HepG2 (cell line): ENCODE data around the gene S100Z.

Experiments used
- CHD4 ChIP-seq: fragments of 200-600 bp; sonication (generic); IDR thresholded peaks from 2 replicates; pipeline ENCODE4 v1.7.0; 2017; ENCODE audit warnings: mild to moderate bottlenecking, low read length, borderline replicate concordance
- HCFC1 ChIP-seq: fragments of 150-350 bp; IDR thresholded peaks from 2 replicates; pipeline ENCODE4 v1.6.1; 2014; ENCODE audit warnings: low read depth, low read length
- MAFK ChIP-seq, 2 experiments: IDR thresholded peaks in 1 of 2; conservative IDR thresholded peaks in 1 of 2; 2 replicates each; pipeline ENCODE4 v1.6.1; 2011; ENCODE audit warnings: improper control_type of control experiment in 2 of 2, low read length in 2 of 2
- NFRKB ChIP-seq: fragments of 450-650 bp; IDR thresholded peaks from 2 replicates; pipeline ENCODE4 v1.6.1; 2017
- ZNF530 ChIP-seq: sonication (generic); formaldehyde crosslinking; IDR thresholded peaks from 2 replicates; pipeline ENCODE4 v1.5.0; 2020; ENCODE audit warnings: low read depth, mild to moderate bottlenecking, missing genetic modification reagents

- TF ChIP-seq CHD4 = no peak
- no peak for TF ChIP-seq MAFK (conservative IDR thresholded peaks at IDR 0.05 in 1 of 2, IDR thresholded peaks at IDR 0.05 in 1 of 2; ENCODE audit: low read length in 2 of 2)
- no peak for TF ChIP-seq NFRKB
- no peak for TF ChIP-seq HCFC1
- no peak for TF ChIP-seq ZNF530 (CRISPR knock-in tag)
Measured at GRCh38 chr5:76958991-76959767, 109.4 kb downstream of the S100Z start.
